Hematopoietic multipotent progenitor cell treated with erythropoietin and hydrocortisone succinate and interleukin-3 and kit ligand, for 6 days (in vitro differentiated cells): ENCODE results near the gene MCOLN3.
"Not testable (repeated sequence)": the region's sequence is repeated elsewhere in the genome, so short reads cannot be mapped to it uniquely, and the experiment has no call there.

Source experiments
- DNase-seq: peaks from one replicate; pipeline ENCODE4 v3.0.0-alpha.2; 2015

The MCOLN3 gene

GRCh38 chr1:84988588-84988987, 59.7 kb downstream of the MCOLN3 start:
- DNase-seq, result no peak

- DNase-seq, result not testable (repeated sequence)
These were observed 61.7 kb downstream of the MCOLN3 start for GRCh38 chr1:84986561-84986960.

- DNase-seq, result no peak
These were observed 62.9 kb downstream of the MCOLN3 start for GRCh38 chr1:84985365-84985764.

GRCh38 chr1:84982395-84982794, 65.9 kb downstream of the MCOLN3 start:
- no peak for DNase-seq

GRCh38 chr1:84975035-84975434, 73.3 kb downstream of the MCOLN3 start:
- no peak for DNase-seq

- peak; percentile 38 for DNase-seq
These were observed 74.6 kb downstream of the MCOLN3 start for GRCh38 chr1:84973498-84974334.

GRCh38 chr1:84972377-84972987, 75.8 kb downstream of the MCOLN3 start:
- DNase-seq, result peak; percentile 16

- no peak for DNase-seq
These were observed 76.3 kb downstream of the MCOLN3 start for GRCh38 chr1:84971957-84972356.

GRCh38 chr1:84969489-84970250, 78.6 kb downstream of the MCOLN3 start:
- DNase-seq, result no peak

- DNase-seq, result no peak
These were observed 79.4 kb downstream of the MCOLN3 start for GRCh38 chr1:84968865-84969264.

GRCh38 chr1:84968101-84968500, 80.2 kb downstream of the MCOLN3 start:
- no peak for DNase-seq
